Panc1 (cell line): ENCODE measurements around the gene PDE4B. TPM values are rescaled to one million over a fixed set of nuclear protein-coding genes. Genes with fewer than 3 reads are reported as not detected.

Source experiments
- ATAC-seq: fragments of 200-7000 bp; cut with Tn5 transposase; 2 replicates; pipeline ENCODE4 v1.9.1; 2020; ENCODE audit warnings: mild to moderate bottlenecking, moderate library complexity
- BruUV-seq: library from RNA; stranded (reverse); fragments of 400-500 nt; replicated peaks from 2 replicates; lab custom pipeline; 2021; lab: Mats Ljungman, UMichigan
- CTCF ChIA-PET: fragments of 300-600 bp; sonication (Branson Sonifier 250); formaldehyde crosslinking; loops from one replicate; lab custom pipeline; 2022; ENCODE audit warnings: antibody characterized with exemption; lab: Charles Lee
- POLR2A ChIA-PET: fragments of 300-600 bp; sonication (Branson Sonifier 250); formaldehyde crosslinking; loops from one replicate; lab custom pipeline; 2022; ENCODE audit warnings: antibody characterized with exemption; lab: Charles Lee
- DNase-seq: peaks from one replicate; pipeline ENCODE4 v3.0.0-alpha.2; 2010; ENCODE audit warnings: low read depth, low spot score
- H3K27ac ChIP-seq: 2 replicates; pipeline ENCODE4 v1.5.1; 2011; ENCODE audit warnings: mild to moderate bottlenecking, low read length, inconsistent platforms
- H3K27me3 ChIP-seq: fragments of 200-500 bp; sonication (Bioruptor generic); 2 replicates; pipeline ENCODE4 v1.6.0; 2014; ENCODE audit warnings: low read length, inconsistent platforms; ENCODE audit not compliant: control insufficient read depth, insufficient read depth
- H3K36me3 ChIP-seq: fragments of 200-500 bp; sonication (Bioruptor generic); 2 replicates; pipeline ENCODE4 v1.5.1; 2014; ENCODE audit warnings: inconsistent platforms, mild to moderate bottlenecking, low read length, moderate library complexity; ENCODE audit not compliant: control insufficient read depth, insufficient read depth
- H3K4me1 ChIP-seq: 2 replicates; pipeline ENCODE4 v1.5.1; 2011; ENCODE audit warnings: inconsistent platforms, mild to moderate bottlenecking, low read length, moderate library complexity; ENCODE audit not compliant: control insufficient read depth, insufficient read depth
- H3K4me3 ChIP-seq, 2 experiments: 2 replicates each; pipeline ENCODE4 v1.5.1; 2011 to 2012; ENCODE audit warnings: low read depth in 2 of 2, low read length in 2 of 2, mild to moderate bottlenecking in 2 of 2, inconsistent platforms in 1 of 2, moderate library complexity in 1 of 2
- H3K9me3 ChIP-seq: fragments of 200-500 bp; sonication (Bioruptor generic); 2 replicates; pipeline ENCODE4 v1.5.1; 2014; ENCODE audit warnings: low read depth, mild to moderate bottlenecking, inconsistent platforms, low read length, moderate library complexity; ENCODE audit not compliant: control insufficient read depth, insufficient read depth
- POLR2AphosphoS5 ChIP-seq: IDR thresholded peaks from 2 replicates; pipeline ENCODE4 v1.6.1; 2012; ENCODE audit warnings: mild to moderate bottlenecking, low read depth, low read length, moderate library complexity
- SIN3A ChIP-seq: IDR thresholded peaks from 2 replicates; pipeline ENCODE4 v1.6.1; 2012; ENCODE audit warnings: low read depth, mild to moderate bottlenecking, low read length, moderate library complexity, borderline replicate concordance; ENCODE audit not compliant: insufficient read depth
- TCF7L2 ChIP-seq: IDR thresholded peaks from 2 replicates; pipeline ENCODE4 v1.6.1; 2011; ENCODE audit warnings: mild to moderate bottlenecking, low read depth, low read length, inconsistent platforms
- in situ Hi-C: cut with HindIII; loops from 2 replicates; pipeline ENCODE4 v1.10.0; 2016; ENCODE audit warnings: low sequenced_read_pairs, low pct_unique_long_range_greater_than_20kb
- intact Hi-C: fragments of 100-400 bp; cut with micrococcal nuclease; formaldehyde crosslinking; loops from one replicate; pipeline ENCODE4 v1.10.0; 2022; ENCODE audit not compliant: unreplicated experiment
- total RNA-seq: library from RNA; stranded (reverse); gene quantifications from one replicate; pipeline ENCODE4 v1.2.1, GENCODE V29; 2021; ENCODE audit not compliant: unreplicated experiment
- TF ChIP-seq, protein P1 (sequence below): fragments of 450-650 bp; IDR thresholded peaks from 2 replicates; pipeline ENCODE4 v1.5.1; 2017; ENCODE audit warnings: mild to moderate bottlenecking
- TF ChIP-seq, protein P2 (sequence below), 2 experiments: IDR thresholded peaks; 2 replicates each; pipeline ENCODE4 v1.6.1; 2011 to 2012; ENCODE audit warnings: low read depth in 2 of 2, control low read depth in 1 of 2, low read length in 1 of 2, mild to moderate bottlenecking in 1 of 2, moderate library complexity in 1 of 2; ENCODE audit not compliant: insufficient read depth in 1 of 2

PDE4B gene
- total RNA-seq, 1 experiment from 2014 or later: 0.26 TPM

DNA sequence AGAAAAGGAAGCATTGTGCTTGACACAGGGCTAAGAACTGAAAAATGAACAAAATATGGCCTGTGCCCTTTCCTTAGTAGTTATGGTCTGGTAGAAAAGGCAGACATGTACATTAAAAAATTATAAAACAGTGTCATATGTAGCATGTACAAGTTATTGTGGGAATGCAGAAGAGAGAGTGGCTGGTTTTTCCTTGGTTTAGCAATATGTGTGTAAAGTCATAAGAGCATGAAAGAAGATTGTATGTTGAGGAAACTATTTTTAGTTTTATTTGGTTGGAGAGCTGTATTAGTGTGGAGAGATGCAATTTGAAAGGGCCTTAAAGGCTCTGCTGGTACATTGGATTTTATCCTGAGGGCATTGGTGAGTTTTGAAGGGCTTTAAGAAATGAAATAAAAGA is 145.8 kb downstream of the PDE4B start:
- POLR2A ChIA-PET: no interaction called here
- H3K9me3 ChIP-seq: no peaks in the 10 kb centered on the region
- no peaks in the 10 kb centered on the region for H3K4me1 ChIP-seq
- no peak for TF ChIP-seq POLR2AphosphoS5
- no peak for TF ChIP-seq SIN3A
- TF ChIP-seq TCF7L2: no peak
- TF ChIP-seq, protein P1, sequence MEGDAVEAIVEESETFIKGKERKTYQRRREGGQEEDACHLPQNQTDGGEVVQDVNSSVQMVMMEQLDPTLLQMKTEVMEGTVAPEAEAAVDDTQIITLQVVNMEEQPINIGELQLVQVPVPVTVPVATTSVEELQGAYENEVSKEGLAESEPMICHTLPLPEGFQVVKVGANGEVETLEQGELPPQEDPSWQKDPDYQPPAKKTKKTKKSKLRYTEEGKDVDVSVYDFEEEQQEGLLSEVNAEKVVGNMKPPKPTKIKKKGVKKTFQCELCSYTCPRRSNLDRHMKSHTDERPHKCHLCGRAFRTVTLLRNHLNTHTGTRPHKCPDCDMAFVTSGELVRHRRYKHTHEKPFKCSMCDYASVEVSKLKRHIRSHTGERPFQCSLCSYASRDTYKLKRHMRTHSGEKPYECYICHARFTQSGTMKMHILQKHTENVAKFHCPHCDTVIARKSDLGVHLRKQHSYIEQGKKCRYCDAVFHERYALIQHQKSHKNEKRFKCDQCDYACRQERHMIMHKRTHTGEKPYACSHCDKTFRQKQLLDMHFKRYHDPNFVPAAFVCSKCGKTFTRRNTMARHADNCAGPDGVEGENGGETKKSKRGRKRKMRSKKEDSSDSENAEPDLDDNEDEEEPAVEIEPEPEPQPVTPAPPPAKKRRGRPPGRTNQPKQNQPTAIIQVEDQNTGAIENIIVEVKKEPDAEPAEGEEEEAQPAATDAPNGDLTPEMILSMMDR: no peak
- TF ChIP-seq, protein P2, sequence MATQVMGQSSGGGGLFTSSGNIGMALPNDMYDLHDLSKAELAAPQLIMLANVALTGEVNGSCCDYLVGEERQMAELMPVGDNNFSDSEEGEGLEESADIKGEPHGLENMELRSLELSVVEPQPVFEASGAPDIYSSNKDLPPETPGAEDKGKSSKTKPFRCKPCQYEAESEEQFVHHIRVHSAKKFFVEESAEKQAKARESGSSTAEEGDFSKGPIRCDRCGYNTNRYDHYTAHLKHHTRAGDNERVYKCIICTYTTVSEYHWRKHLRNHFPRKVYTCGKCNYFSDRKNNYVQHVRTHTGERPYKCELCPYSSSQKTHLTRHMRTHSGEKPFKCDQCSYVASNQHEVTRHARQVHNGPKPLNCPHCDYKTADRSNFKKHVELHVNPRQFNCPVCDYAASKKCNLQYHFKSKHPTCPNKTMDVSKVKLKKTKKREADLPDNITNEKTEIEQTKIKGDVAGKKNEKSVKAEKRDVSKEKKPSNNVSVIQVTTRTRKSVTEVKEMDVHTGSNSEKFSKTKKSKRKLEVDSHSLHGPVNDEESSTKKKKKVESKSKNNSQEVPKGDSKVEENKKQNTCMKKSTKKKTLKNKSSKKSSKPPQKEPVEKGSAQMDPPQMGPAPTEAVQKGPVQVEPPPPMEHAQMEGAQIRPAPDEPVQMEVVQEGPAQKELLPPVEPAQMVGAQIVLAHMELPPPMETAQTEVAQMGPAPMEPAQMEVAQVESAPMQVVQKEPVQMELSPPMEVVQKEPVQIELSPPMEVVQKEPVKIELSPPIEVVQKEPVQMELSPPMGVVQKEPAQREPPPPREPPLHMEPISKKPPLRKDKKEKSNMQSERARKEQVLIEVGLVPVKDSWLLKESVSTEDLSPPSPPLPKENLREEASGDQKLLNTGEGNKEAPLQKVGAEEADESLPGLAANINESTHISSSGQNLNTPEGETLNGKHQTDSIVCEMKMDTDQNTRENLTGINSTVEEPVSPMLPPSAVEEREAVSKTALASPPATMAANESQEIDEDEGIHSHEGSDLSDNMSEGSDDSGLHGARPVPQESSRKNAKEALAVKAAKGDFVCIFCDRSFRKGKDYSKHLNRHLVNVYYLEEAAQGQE (IDR thresholded peaks at IDR 0.05; ENCODE audit: insufficient read depth in 1 of 2, low read depth in 2 of 2, low read length in 1 of 2): no peak
- BruUV-seq: no TSS peak
- DNase-seq: no peak
- no peak overlapping the region for H3K27ac ChIP-seq
- intact Hi-C loops (no loop called here), in situ Hi-C loops (no loop called here)
- ATAC-seq: no peak
- H3K27me3 ChIP-seq: no peaks in the 10 kb centered on the region
- CTCF ChIA-PET: no interaction called here
- H3K36me3 ChIP-seq: no peaks in the 10 kb centered on the region
- no peak overlapping the region for H3K4me3 ChIP-seq

DNA sequence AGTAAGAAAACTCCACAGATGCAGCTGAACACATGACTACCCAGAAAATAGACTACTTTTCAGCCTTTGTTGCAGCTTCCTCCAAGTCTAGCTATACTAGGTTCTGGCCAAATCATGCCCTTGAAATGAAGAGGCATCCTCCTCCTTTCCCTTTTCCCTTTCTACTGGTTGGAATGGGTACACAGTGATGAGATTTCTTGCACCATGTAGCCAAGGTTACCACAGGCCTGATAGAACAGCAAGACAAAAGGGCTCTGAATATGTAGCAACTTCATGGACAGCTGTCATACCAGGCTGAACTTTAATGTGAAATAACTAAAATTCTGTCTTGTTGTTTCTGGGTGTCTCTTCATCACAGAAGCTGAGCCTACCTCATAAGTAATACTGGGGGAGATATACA is 146.5 kb downstream of the PDE4B start:
- BruUV-seq: no TSS peak
- Histone ChIP-seq H3K4me3 (no peak overlapping the region), H3K9me3 (no peaks in the 10 kb centered on the region), H3K27ac (no peak overlapping the region), H3K36me3 (no peaks in the 10 kb centered on the region), H3K4me1 (no peaks in the 10 kb centered on the region), H3K27me3 (no peaks in the 10 kb centered on the region)
- in situ Hi-C loops (no loop called here), intact Hi-C loops (no loop called here)
- no peak for ATAC-seq
- ChIA-PET CTCF (no interaction called here), POLR2A (no interaction called here)
- no peak for TF ChIP-seq POLR2AphosphoS5
- TF ChIP-seq, protein P1: no peak
- TF ChIP-seq TCF7L2: no peak
- TF ChIP-seq SIN3A: no peak
- TF ChIP-seq, protein P2 (IDR thresholded peaks at IDR 0.05; ENCODE audit: insufficient read depth in 1 of 2, low read depth in 2 of 2, low read length in 1 of 2): no peak
- DNase-seq: no peak
